GM21528 (cell line): ENCODE data around the gene DGCR8.
A peak's percentile ranks its signal among the peaks of the same experiment; 100 is the strongest.

Experiments
- ATAC-seq: cut with Tn5 transposase; IDR thresholded peaks from one replicate; pipeline ENCODE4 v1.9.1; 2021; ENCODE audit warnings: mild to moderate bottlenecking, moderate library complexity; ENCODE audit not compliant: unreplicated experiment, low FRiP score

The DGCR8 gene

GRCh38 chr22:20079745-20080444 is at the start of gene DGCR8:
DGCR8 (plus strand) TSS chr22:20080241; CDS start chr22:20085964, 5,723 bp downstream.
- ATAC-seq: peak; percentile 75

GRCh38 chr22:20031732-20032406 is 48.2 kb upstream of the DGCR8 start:
- no peak for ATAC-seq

- ATAC-seq: no peak
Observed at GRCh38 chr22:20032407-20032991, 47.5 kb upstream of the DGCR8 start.

GRCh38 chr22:20033045-20033706 is 46.9 kb upstream of the DGCR8 start:
- no peak for ATAC-seq

- ATAC-seq: no peak
Observed at GRCh38 chr22:20034143-20034542, 45.9 kb upstream of the DGCR8 start.

GRCh38 chr22:20035375-20036083 is 44.5 kb upstream of the DGCR8 start:
- no peak for ATAC-seq

- no peak for ATAC-seq
Observed at GRCh38 chr22:20036084-20036482, 44.0 kb upstream of the DGCR8 start.

GRCh38 chr22:20036535-20037392 is 43.3 kb upstream of the DGCR8 start:
- no peak for ATAC-seq

GRCh38 chr22:20037419-20037818 is 42.6 kb upstream of the DGCR8 start:
- ATAC-seq: no peak

GRCh38 chr22:20038574-20038973 is 41.5 kb upstream of the DGCR8 start:
- no peak for ATAC-seq

- no peak for ATAC-seq
Observed at GRCh38 chr22:20039683-20040325, 40.2 kb upstream of the DGCR8 start.

- no peak for ATAC-seq
Observed at GRCh38 chr22:20040327-20041200, 39.5 kb upstream of the DGCR8 start.

- no peak for ATAC-seq
Observed at GRCh38 chr22:20043057-20043996, 36.7 kb upstream of the DGCR8 start.

GRCh38 chr22:20043997-20044342 is 36.1 kb upstream of the DGCR8 start:
- no peak for ATAC-seq

- ATAC-seq: no peak
Observed at GRCh38 chr22:20044495-20045151, 35.4 kb upstream of the DGCR8 start.

- no peak for ATAC-seq
Observed at GRCh38 chr22:20046730-20047129, 33.3 kb upstream of the DGCR8 start.

- ATAC-seq: no peak
Observed at GRCh38 chr22:20051927-20052308, 28.1 kb upstream of the DGCR8 start.
